Panc1 (cell line): ENCODE results near the gene EXO5.

Source experiments
- REST ChIP-seq, 2 experiments: IDR thresholded peaks; 2 replicates each; pipeline ENCODE4 v1.6.1; 2011 to 2012; ENCODE audit warnings: low read depth in 2 of 2, control low read depth in 1 of 2, low read length in 1 of 2, mild to moderate bottlenecking in 1 of 2, moderate library complexity in 1 of 2; ENCODE audit not compliant: insufficient read depth in 1 of 2
- SIN3A ChIP-seq: IDR thresholded peaks from 2 replicates; pipeline ENCODE4 v1.6.1; 2012; ENCODE audit warnings: low read depth, mild to moderate bottlenecking, low read length, moderate library complexity, borderline replicate concordance; ENCODE audit not compliant: insufficient read depth
- TCF7L2 ChIP-seq: IDR thresholded peaks from 2 replicates; pipeline ENCODE4 v1.6.1; 2011; ENCODE audit warnings: mild to moderate bottlenecking, low read depth, low read length, inconsistent platforms
- TF ChIP-seq, protein P1 (sequence below): fragments of 450-650 bp; IDR thresholded peaks from 2 replicates; pipeline ENCODE4 v1.5.1; 2017; ENCODE audit warnings: mild to moderate bottlenecking

DNA sequence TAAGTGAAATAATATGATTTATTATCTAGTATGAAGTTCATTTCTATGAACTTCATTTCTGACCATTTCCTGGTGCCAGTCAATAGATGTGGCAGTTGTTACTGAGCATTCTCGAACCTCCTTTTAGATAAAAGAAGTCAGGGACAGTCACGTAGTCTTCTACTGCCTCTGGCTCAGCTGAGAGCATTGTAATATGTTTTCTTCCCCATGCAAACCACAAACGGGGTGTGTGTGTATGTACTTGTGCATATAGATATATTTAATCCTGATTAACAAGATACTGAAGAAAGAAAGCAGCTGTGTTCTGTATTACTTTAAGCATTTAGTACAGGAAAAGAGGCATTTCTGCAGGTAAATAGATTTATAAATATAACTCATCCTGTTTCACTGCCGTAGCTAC is 44.5 kb downstream of the EXO5 start:
- no peak for TF ChIP-seq SIN3A
- TF ChIP-seq, protein P1, sequence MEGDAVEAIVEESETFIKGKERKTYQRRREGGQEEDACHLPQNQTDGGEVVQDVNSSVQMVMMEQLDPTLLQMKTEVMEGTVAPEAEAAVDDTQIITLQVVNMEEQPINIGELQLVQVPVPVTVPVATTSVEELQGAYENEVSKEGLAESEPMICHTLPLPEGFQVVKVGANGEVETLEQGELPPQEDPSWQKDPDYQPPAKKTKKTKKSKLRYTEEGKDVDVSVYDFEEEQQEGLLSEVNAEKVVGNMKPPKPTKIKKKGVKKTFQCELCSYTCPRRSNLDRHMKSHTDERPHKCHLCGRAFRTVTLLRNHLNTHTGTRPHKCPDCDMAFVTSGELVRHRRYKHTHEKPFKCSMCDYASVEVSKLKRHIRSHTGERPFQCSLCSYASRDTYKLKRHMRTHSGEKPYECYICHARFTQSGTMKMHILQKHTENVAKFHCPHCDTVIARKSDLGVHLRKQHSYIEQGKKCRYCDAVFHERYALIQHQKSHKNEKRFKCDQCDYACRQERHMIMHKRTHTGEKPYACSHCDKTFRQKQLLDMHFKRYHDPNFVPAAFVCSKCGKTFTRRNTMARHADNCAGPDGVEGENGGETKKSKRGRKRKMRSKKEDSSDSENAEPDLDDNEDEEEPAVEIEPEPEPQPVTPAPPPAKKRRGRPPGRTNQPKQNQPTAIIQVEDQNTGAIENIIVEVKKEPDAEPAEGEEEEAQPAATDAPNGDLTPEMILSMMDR: no peak
- no peak for TF ChIP-seq TCF7L2
- no peak for TF ChIP-seq REST (IDR thresholded peaks at IDR 0.05; ENCODE audit: insufficient read depth in 1 of 2, low read depth in 2 of 2, low read length in 1 of 2)
